HepG2 (cell line): ENCODE data around the gene ASH1L. TPM values are rescaled to one million over a fixed set of nuclear protein-coding genes. Genes with fewer than 3 reads are reported as not detected.

Source experiments
- AGO1 ChIP-seq: fragments of 200-400 bp; formaldehyde crosslinking; IDR thresholded peaks from 2 replicates; pipeline ENCODE4 v1.6.1; 2017; ENCODE audit warnings: mild to moderate bottlenecking, low read depth, low read length, moderate library complexity; ENCODE audit not compliant: poor library complexity, severe bottlenecking
- AKAP8 ChIP-seq: sonication (generic); formaldehyde crosslinking; IDR thresholded peaks from 2 replicates; pipeline ENCODE4 v1.5.1; 2020; ENCODE audit warnings: mild to moderate bottlenecking, missing genetic modification reagents
- ARID5B ChIP-seq: IDR thresholded peaks from 2 replicates; pipeline ENCODE4 v1.4.0; 2020; ENCODE audit warnings: mild to moderate bottlenecking, missing genetic modification reagents
- ATRX ChIP-seq: sonication (generic); formaldehyde crosslinking; IDR thresholded peaks from 2 replicates; pipeline ENCODE4 v1.4.0; 2020; ENCODE audit warnings: missing genetic modification reagents, borderline replicate concordance
- DRAP1 ChIP-seq: IDR thresholded peaks from 2 replicates; pipeline ENCODE4 v1.6.1; 2016; ENCODE audit warnings: missing genetic modification reagents, missing compliant biosample characterization
- ETV6 ChIP-seq: sonication (generic); formaldehyde crosslinking; conservative IDR thresholded peaks from 2 replicates; pipeline ENCODE4 v1.4.0; 2020; ENCODE audit warnings: missing genetic modification reagents
- MBD4 ChIP-seq: IDR thresholded peaks from 2 replicates; pipeline ENCODE4 v1.6.1; 2012; ENCODE audit warnings: low read length, inconsistent platforms, borderline replicate concordance
- MTA3 ChIP-seq: sonication (generic); formaldehyde crosslinking; IDR thresholded peaks from 2 replicates; pipeline ENCODE4 v1.4.0; 2020; ENCODE audit warnings: missing genetic modification reagents
- RFXANK ChIP-seq: IDR thresholded peaks from 2 replicates; pipeline ENCODE4 v1.6.1; 2016
- SMAD3 ChIP-seq: sonication (generic); formaldehyde crosslinking; IDR thresholded peaks from 2 replicates; pipeline ENCODE4 v1.4.0; 2020; ENCODE audit warnings: missing genetic modification reagents
- SMYD3 ChIP-seq: sonication (generic); formaldehyde crosslinking; IDR thresholded peaks from 2 replicates; pipeline ENCODE4 v1.8.1; 2023; ENCODE audit warnings: mild to moderate bottlenecking, missing genetic modification reagents
- TEF ChIP-seq: sonication (generic); formaldehyde crosslinking; IDR thresholded peaks from 2 replicates; pipeline ENCODE4 v1.5.0; 2020; ENCODE audit warnings: missing genetic modification reagents
- ZBTB10 ChIP-seq: sonication (generic); formaldehyde crosslinking; IDR thresholded peaks from 2 replicates; pipeline ENCODE4 v1.4.0; 2020; ENCODE audit warnings: missing genetic modification reagents, borderline replicate concordance
- ZBTB7A ChIP-seq: sonication (generic); formaldehyde crosslinking; IDR thresholded peaks from 2 replicates; pipeline ENCODE4 v1.8.0; 2022; ENCODE audit warnings: mild to moderate bottlenecking, missing genetic modification reagents
- ZNF460 ChIP-seq: sonication (generic); formaldehyde crosslinking; IDR thresholded peaks from 2 replicates; pipeline ENCODE4 v1.5.1; 2020; ENCODE audit warnings: missing genetic modification reagents, mild to moderate bottlenecking, borderline replicate concordance
- ZNF552 ChIP-seq: sonication (generic); formaldehyde crosslinking; IDR thresholded peaks from 2 replicates; pipeline ENCODE4 v1.9.0; 2022; ENCODE audit warnings: missing genetic modification reagents, mild to moderate bottlenecking, borderline replicate concordance
- ZNF564 ChIP-seq: sonication (generic); formaldehyde crosslinking; IDR thresholded peaks from 2 replicates; pipeline ENCODE4 v1.8.1; 2023; ENCODE audit warnings: mild to moderate bottlenecking, missing genetic modification reagents
- ZNF616 ChIP-seq: sonication (generic); formaldehyde crosslinking; IDR thresholded peaks from 2 replicates; pipeline ENCODE4 v1.5.0; 2020; ENCODE audit warnings: low read depth, mild to moderate bottlenecking, missing genetic modification reagents
- ZNF740 ChIP-seq: sonication (generic); formaldehyde crosslinking; IDR thresholded peaks from 2 replicates; pipeline ENCODE4 v1.4.0; 2020; ENCODE audit warnings: missing genetic modification reagents
- ZNF775 ChIP-seq: sonication (generic); formaldehyde crosslinking; IDR thresholded peaks from 2 replicates; pipeline ENCODE4 v1.4.0; 2020; ENCODE audit warnings: missing genetic modification reagents, mild to moderate bottlenecking, moderate library complexity, borderline replicate concordance
- ZNF790 ChIP-seq: sonication (generic); formaldehyde crosslinking; IDR thresholded peaks from 2 replicates; pipeline ENCODE4 v1.8.0; 2022; ENCODE audit warnings: missing genetic modification reagents, mild to moderate bottlenecking, borderline replicate concordance
- polyA plus RNA-seq, 8 experiments: library from polyadenylated mRNA; depleted of rRNA in 3 of 8; stranded (reverse) in 7 of 8; unstranded in 1 of 8; fragments of >200 nt; fragmentation: Illumina TruSeq in 4 of 8; extraction: Trizol in 4 of 8; gene quantifications; 2 replicates each; pipeline versions ENCODE4 v1.2.1 to v1.2.3, GENCODE V29; 2011 to 2016; ENCODE audit warnings: low read depth in 4 of 8, missing spikeins in 1 of 8, mixed read lengths in 1 of 8; ENCODE audit not compliant: insufficient read depth in 1 of 8
- total RNA-seq, 5 experiments: library from RNA; depleted of rRNA; stranded (reverse); fragments of >200 nt; fragmentation: Illumina TruSeq; extraction: Trizol; gene quantifications; 2 replicates each; pipeline ENCODE4 v1.2.3, GENCODE V29; 2016; ENCODE audit warnings: low read depth in 1 of 5

ASH1L gene
- total and polyA plus RNA-seq, 2 of the 13 experiments (the other 11 are each of a cell fraction or from before 2014, with no cell fraction given) = 10.2 to 15.3 TPM

- no peak for TF ChIP-seq ZNF616 (CRISPR knock-in tag)
- no peak; the same call in 1 of the 2 replicates for TF ChIP-seq ARID5B (CRISPR knock-in tag)
- peak; percentile 48 for TF ChIP-seq DRAP1
- 0 out of 2 replicates have a peak, but pooled peaks have one; percentile 16 for TF ChIP-seq TEF (CRISPR knock-in tag)
- TF ChIP-seq ZNF740 (CRISPR knock-in tag) = peak; percentile 90
- TF ChIP-seq ATRX (CRISPR knock-in tag) = no peak
- TF ChIP-seq AGO1 = peak; percentile 71
- no peak for TF ChIP-seq SMYD3 (CRISPR knock-in tag)
- no peak; the same call in 1 of the 2 replicates for TF ChIP-seq AKAP8 (CRISPR knock-in tag)
- TF ChIP-seq ETV6 (CRISPR knock-in tag) = peak; percentile 73; the same call in 1 of the 2 replicates
- TF ChIP-seq ZNF775 = no peak
- TF ChIP-seq ZNF564 (CRISPR knock-in tag) = peak; percentile 42; the same call in 1 of the 2 replicates
- no peak for TF ChIP-seq RFXANK (CRISPR knock-in tag)
- TF ChIP-seq ZBTB7A = no peak
- TF ChIP-seq ZNF460 = peak; percentile 31; the same call in 1 of the 2 replicates
- no peak for TF ChIP-seq ZNF552
- TF ChIP-seq ZBTB10 (CRISPR knock-in tag) = no peak
- 0 out of 2 replicates have a peak, but pooled peaks have one; percentile 39 for TF ChIP-seq SMAD3 (CRISPR knock-in tag)
- no peak for TF ChIP-seq MTA3 (CRISPR knock-in tag)
- no peak for TF ChIP-seq MBD4
- TF ChIP-seq ZNF790 (CRISPR knock-in tag) = no peak
Observed at GRCh38 chr1:155562581-155563376, at the start of gene ASH1L (continued).
